GM12864 (cell line): Measurements from ENCODE around the gene NFIX.

Experiments
- DNase-seq: peaks from one replicate; pipeline ENCODE4 v3.0.0-alpha.2; 2011; ENCODE audit warnings: low read depth
- H3K4me3 ChIP-seq: 2 replicates; pipeline ENCODE4 v1.5.1; 2011; ENCODE audit warnings: mild to moderate bottlenecking, low read depth, low read length, control low read depth
- TF ChIP-seq, protein P1 (sequence below): IDR thresholded peaks from 2 replicates; pipeline ENCODE4 v1.5.1; 2011; ENCODE audit warnings: low read depth, mild to moderate bottlenecking, moderate library complexity, low read length, control low read depth, inconsistent platforms; ENCODE audit errors: missing control alignments

NFIX gene

DNA sequence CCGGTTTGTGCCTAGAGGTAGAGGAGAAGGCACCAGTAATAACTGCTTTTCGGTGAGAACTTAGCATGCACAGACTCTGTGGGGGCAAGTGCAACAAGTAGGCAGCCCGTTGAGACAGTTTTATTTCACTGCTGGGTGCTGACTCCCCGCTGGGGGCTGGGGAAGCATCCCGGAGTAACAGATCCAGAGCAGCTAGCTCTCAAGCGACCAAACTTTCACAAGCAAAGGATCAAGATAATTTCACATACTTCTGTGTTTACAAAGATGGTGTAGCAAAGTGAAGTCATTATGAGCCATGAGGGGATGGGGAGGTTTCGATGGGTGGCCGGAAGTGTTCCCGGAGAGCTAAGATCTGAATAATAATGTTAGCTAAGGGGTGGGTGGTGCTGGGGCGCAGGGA, 125.5 kb downstream of the NFIX start:
- DNase-seq: no peak

DNA sequence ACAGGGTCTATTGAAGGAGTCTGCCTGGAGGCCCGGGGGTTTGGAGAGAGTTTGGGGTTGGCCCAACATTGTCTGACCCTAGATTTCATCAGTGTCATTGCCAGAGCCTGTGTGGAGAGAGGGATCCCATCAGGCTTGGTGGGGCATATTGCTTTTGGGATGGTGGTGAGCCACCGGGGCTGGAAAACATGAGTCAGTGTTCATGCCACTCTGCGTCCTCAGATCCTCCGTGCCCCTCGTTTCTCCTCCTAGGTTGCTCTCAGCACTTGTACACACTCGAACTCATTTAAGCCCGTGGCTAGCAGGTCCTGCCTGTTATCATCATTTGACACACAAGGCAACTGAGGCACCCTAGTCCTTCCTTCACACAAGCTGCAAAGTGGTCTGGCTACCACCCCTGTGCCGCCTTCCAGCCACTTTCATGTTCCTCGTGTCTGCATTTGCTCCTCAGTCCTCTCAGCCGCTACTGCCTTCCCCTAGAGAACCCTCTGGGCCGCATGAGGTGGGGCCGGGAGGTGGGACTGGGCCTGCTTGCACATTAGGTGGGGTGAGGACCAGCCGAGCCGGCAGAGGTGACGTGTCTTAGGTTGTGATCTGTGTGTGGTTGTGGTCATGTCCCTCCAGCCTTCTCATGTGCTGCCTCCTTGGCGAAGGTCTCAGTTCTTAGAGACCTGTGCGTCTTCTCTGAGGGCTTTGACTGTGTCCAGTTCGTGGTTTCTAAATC, 126.4 kb downstream of the NFIX start:
- no peak overlapping the region for H3K4me3 ChIP-seq
- TF ChIP-seq, protein P1, sequence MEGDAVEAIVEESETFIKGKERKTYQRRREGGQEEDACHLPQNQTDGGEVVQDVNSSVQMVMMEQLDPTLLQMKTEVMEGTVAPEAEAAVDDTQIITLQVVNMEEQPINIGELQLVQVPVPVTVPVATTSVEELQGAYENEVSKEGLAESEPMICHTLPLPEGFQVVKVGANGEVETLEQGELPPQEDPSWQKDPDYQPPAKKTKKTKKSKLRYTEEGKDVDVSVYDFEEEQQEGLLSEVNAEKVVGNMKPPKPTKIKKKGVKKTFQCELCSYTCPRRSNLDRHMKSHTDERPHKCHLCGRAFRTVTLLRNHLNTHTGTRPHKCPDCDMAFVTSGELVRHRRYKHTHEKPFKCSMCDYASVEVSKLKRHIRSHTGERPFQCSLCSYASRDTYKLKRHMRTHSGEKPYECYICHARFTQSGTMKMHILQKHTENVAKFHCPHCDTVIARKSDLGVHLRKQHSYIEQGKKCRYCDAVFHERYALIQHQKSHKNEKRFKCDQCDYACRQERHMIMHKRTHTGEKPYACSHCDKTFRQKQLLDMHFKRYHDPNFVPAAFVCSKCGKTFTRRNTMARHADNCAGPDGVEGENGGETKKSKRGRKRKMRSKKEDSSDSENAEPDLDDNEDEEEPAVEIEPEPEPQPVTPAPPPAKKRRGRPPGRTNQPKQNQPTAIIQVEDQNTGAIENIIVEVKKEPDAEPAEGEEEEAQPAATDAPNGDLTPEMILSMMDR: no peak
- DNase-seq: no peak

More for the DNA sequence above, 125.5 kb downstream of the NFIX start:
- no peak overlapping the region for H3K4me3 ChIP-seq
- TF ChIP-seq, protein P1: no peak

DNA sequence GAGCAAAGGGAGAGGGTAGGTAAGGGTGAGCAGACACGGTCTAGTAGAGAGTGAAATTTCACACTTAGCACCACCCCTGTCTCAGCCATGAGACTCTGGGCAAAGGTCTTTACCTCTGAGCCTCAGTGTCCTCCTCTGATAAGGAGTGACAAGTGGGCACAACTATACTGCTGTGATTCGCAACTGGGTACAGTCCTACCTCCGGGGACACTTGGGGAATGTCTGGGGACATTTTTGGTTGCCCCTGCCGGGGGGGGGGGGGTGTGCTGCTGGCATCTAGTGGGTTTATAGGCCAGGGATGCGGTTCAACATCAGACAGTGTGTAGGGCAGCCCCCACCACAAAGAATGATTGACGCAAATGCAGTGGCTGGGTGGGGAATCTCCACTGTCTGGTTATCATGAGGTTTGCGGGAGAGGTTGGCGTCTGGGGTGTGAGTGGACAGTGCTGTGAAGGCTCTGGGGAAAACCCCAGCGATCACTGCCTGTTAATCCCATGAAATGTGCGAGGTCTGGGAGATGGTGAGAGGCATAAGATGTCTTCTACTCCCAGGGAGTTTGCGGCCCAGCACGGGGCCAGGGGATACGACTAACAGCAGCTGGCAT, 127.1 kb downstream of the NFIX start:
- TF ChIP-seq, protein P1: no peak
- H3K4me3 ChIP-seq: no peak overlapping the region
- no peak for DNase-seq

DNA sequence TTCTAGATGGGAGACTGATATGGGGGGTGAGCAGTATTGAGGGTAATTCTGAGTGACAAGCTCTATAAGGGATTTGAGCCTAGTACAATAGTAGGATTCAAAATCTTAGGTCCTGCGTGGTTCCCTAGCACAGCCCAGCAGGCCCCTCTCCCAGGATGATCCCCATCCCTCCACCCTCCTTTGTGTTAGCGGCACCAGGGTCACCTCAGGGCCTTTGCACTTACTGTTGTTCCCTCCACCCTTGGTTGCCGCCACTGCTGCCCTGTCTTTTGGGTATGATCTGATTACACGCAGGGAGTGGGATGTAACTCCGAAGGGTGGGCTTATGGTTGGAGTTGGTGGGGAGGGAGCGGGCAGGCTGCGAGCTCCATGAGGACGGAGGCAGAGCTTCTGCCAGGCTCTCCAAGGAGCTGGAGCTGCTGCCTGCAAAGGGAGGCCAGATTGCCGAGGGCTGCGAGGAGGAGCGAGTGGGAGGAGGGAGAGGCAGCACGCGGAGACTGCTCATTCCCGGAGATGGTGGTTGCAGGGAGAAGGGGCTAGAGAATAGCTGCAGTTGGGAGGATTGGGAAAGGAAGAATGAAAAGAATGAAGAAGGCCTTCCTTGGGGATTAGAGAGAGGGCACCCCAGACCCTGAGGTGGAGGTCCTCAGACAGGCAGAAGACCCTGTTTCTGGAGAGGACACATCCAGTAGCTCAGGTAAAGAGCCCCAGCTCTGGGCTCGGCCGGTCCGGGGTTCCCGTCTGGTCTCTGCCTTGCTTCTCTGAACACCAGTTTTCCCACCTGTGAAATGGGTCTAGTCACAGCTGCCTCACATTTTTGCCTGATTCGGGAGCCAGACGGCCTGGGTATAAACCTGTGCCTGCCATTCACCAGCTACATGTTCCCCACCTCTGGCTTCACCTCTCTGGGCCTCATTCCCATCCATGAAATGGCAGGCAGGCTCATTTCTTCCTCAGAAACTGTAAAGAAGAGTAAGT, 128.0 kb downstream of the NFIX start:
- DNase-seq: no peak
- H3K4me3 ChIP-seq: no peak overlapping the region
- TF ChIP-seq, protein P1: no peak

DNA sequence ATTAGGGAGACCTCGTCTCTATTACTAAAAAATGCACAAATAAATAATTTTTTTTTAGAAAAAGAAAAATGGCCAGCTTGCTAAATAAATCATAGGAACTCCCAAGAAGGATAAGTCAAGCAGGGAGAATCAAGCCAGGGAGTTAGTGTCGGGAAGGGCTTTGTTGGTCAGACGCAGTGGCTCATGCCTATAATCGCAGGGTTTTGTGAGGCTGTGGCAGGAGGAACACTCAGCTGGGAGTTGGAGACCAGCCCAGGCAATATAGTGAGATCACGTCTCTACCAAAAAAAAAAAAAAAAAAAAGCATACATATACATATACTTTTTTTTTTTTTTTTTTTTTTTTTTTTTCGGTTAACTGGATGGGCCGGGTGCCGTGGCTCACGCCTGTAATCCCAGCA, 131.8 kb downstream of the NFIX start:
- TF ChIP-seq, protein P1: no peak
- no peak overlapping the region for H3K4me3 ChIP-seq
- DNase-seq: no peak

DNA sequence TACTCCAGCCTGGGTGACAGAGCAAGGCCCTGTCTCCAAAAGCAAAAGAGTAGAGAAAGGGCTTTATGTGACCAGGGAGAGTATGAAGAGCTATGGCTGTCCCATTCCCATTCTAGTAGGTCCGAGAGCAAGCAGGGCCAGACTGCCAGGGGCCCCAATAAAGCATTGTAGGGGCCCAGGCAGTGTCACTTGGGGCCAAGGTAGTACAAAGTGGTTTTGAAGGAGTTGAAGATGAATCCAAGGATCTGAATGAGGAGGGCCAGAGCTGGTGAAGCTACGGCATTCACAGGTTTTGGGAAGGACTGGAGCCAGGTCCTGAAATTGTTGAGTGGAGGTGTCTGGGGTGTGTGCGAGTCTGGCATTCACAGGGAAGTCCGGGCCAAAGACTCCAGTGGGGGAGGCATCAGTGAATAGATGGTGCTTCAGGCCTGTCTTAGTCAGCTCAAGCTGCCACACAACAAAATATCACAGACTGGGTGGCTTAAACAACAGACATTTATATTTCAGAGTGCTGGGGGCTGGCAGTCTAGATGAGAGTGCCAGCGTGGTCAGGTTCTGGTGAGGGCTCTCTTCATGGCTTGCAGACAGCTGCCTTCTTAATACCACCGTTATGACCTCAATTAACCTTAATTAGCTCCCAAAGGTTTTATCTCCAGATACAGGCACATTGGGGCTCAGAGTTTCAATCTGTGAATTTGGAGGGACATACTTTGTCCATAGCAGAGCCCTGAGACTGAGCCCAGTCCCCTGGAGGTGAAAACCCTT, 132.7 kb downstream of the NFIX start:
- TF ChIP-seq, protein P1: no peak
- no peak for DNase-seq
- no peak overlapping the region for H3K4me3 ChIP-seq
